ENCODE measurements around the gene PDHB. TPM values are rescaled to one million over a fixed set of nuclear protein-coding genes. Genes with fewer than 3 reads are reported as not detected.

The PDHB gene
- total and polyA plus RNA-seq, 2 of the 13 experiments (the other 11 are each of a cell fraction or from before 2014, with no cell fraction given), result 108 to 153 TPM

DNA sequence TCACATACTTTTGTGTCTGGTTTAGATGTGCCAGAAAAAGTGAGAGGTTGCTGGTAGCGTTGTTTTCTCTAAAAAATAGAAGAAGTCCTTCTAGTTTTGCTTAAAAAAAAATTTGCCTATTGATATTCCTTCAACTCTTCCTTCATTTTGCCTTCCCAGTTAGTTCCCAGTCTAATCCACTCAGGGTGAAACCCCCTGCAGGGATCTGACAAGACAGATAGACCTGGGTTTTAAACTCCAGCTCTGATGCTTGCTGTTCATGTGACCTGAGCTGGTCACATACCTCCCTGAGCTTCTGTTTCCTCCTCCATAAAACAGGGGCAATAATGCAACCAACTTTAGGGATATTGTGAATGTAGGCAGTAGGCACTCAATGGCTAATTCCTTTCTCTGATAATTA is 39.6 kb upstream of the PDHB start:
- peaks cover 72% of the 10 kb centered on the region for H3K4me1 ChIP-seq (ENCODE audit: insufficient read depth, low read length)
- intact Hi-C loops (cut with micrococcal nuclease; ENCODE audit: unreplicated experiment) (loop anchor here (5.0 kb wide), 1 partner anchor 36 kb away; no protein-coding TSS in a partner anchor), in situ Hi-C loops (cut with HindIII; ENCODE audit: extremely low pct_ligation_motif_present, low pct_unique_long_range_greater_than_20kb) (no loop called here)
- no peaks in the 10 kb centered on the region for H3K79me2 ChIP-seq (ENCODE audit: insufficient read depth, low read length)
- WGBS (ENCODE audit: low lambda C conversion rate), result 100% methylated on average over 1 of the region's 1 CpG
- no peaks in the 10 kb centered on the region for H3K27me3 ChIP-seq (ENCODE audit: control insufficient read depth in 1 of 2, insufficient read depth in 2 of 2, low read length in 2 of 2)
- H3K9ac ChIP-seq (ENCODE audit: insufficient read depth, low read depth, low read length), result no peak overlapping the region
- no peak overlapping the region for H3K27ac ChIP-seq (ENCODE audit: extremely low read length, insufficient read depth, low read length)
- no peak for DNase-seq (ENCODE audit: low spot score)
- ChIA-PET POLR2A (interaction anchor here (1.4 to 1.7 kb wide), 2 partner anchors 13 to 18 kb away, joined by 3 read pairs; partner anchors contain the start of gene KCTD6), CTCF (ENCODE audit: low intra/inter-chr PET ratio, low total read pairs) (no interaction called here)
- no peak for FAIRE-seq
- H2AFZ ChIP-seq (ENCODE audit: low read length), result no peak overlapping the region
- no peak overlapping the region for H3K4me3 ChIP-seq (replicated peaks in 1 of 3; ENCODE audit: insufficient read depth in 1 of 3, low read depth in 2 of 3, low read length in 3 of 3)
- TF ChIP-seq ZNF841 (CRISPR knock-in tag; IDR thresholded peaks at IDR 0.05; ENCODE audit: borderline replicate concordance) (no peak), ZBTB34 (CRISPR knock-in tag; IDR thresholded peaks at IDR 0.05) (no peak), ZNF430 (CRISPR knock-in tag; IDR thresholded peaks at IDR 0.05) (no peak)
- no peaks in the 10 kb centered on the region for H3K9me3 ChIP-seq (ENCODE audit: low read length)
- H3K4me2 ChIP-seq (ENCODE audit: low read depth, low read length), result no peak overlapping the region
- H4K20me1 ChIP-seq (ENCODE audit: insufficient read depth, low read length), result no peaks in the 10 kb centered on the region
- ATAC-seq, result no peak
- no peaks in the 10 kb centered on the region for H3K36me3 ChIP-seq (replicated peaks in 1 of 2; ENCODE audit: control insufficient read depth in 1 of 2, insufficient read depth in 2 of 2, low read length in 2 of 2)
- no TSS peak for BruUV-seq (replicated peaks)

GRCh38 chr3:58471025-58471887 is 37.6 kb upstream of the PDHB start:
- peak overlapping the region; percentile 8 to 58 (median 33); a peak in 3 of 6 replicates for H3K4me3 ChIP-seq (replicated peaks in 1 of 3; ENCODE audit: insufficient read depth in 1 of 3, low read depth in 2 of 3, low read length in 3 of 3)
- no TSS peak for BruUV-seq (replicated peaks)
- peak overlapping the region; percentile 84 for H3K4me2 ChIP-seq (ENCODE audit: low read depth, low read length)
- H3K36me3 ChIP-seq (replicated peaks in 1 of 2; ENCODE audit: control insufficient read depth in 1 of 2, insufficient read depth in 2 of 2, low read length in 2 of 2), result no peaks in the 10 kb centered on the region
- no peaks in the 10 kb centered on the region for H3K27me3 ChIP-seq (ENCODE audit: control insufficient read depth in 1 of 2, insufficient read depth in 2 of 2, low read length in 2 of 2)
- CTCF ChIA-PET (ENCODE audit: low intra/inter-chr PET ratio, low total read pairs), result no interaction called here
- in situ Hi-C loops (cut with HindIII; ENCODE audit: extremely low pct_ligation_motif_present, low pct_unique_long_range_greater_than_20kb), result no loop called here
- no peaks in the 10 kb centered on the region for H3K9me3 ChIP-seq (ENCODE audit: low read length)
- H3K27ac ChIP-seq (ENCODE audit: extremely low read length, insufficient read depth, low read length), result peak overlapping the region; percentile 84
- H3K79me2 ChIP-seq (ENCODE audit: insufficient read depth, low read length), result no peaks in the 10 kb centered on the region
- FAIRE-seq, result peak; percentile 100
- H3K9ac ChIP-seq (ENCODE audit: insufficient read depth, low read depth, low read length), result peak overlapping the region; percentile 62
- POLR2A ChIA-PET, result interaction anchor here (1.2 to 2.9 kb wide), 12 partner anchors 14 to 66 kb away, joined by 3 to 26 read pairs (median 10); partner anchors contain the start of genes ACOX2, KCTD6 and PDHB
- intact Hi-C loops (cut with micrococcal nuclease; ENCODE audit: unreplicated experiment), result loop anchor here (2.0 to 5.0 kb wide), 3 partner anchors 16 to 34 kb away; no protein-coding TSS in a partner anchor
- no peaks in the 10 kb centered on the region for H4K20me1 ChIP-seq (ENCODE audit: insufficient read depth, low read length)
- 0% methylated on average over 10 of the region's 10 CpGs for WGBS (ENCODE audit: low lambda C conversion rate)
- DNase-seq (ENCODE audit: low spot score), result peak; percentile 95
- peaks cover 73% of the 10 kb centered on the region for H3K4me1 ChIP-seq (ENCODE audit: insufficient read depth, low read length)
- ATAC-seq, result peak; percentile 91
- peak overlapping the region; percentile 60 for H2AFZ ChIP-seq (ENCODE audit: low read length)
- TF ChIP-seq U2AF2 (IDR thresholded peaks at IDR 0.05; ENCODE audit: low read depth, low read length), result no peak
- TF ChIP-seq, protein P1, sequence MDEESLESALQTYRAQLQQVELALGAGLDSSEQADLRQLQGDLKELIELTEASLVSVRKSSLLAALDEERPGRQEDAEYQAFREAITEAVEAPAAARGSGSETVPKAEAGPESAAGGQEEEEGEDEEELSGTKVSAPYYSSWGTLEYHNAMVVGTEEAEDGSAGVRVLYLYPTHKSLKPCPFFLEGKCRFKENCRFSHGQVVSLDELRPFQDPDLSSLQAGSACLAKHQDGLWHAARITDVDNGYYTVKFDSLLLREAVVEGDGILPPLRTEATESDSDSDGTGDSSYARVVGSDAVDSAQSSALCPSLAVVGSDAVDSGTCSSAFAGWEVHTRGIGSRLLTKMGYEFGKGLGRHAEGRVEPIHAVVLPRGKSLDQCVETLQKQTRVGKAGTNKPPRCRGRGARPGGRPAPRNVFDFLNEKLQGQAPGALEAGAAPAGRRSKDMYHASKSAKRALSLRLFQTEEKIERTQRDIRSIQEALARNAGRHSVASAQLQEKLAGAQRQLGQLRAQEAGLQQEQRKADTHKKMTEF (CRISPR knock-in tag; IDR thresholded peaks at IDR 0.05), result peak; percentile 91
- 0 out of 2 replicates have a peak, but pooled peaks have one; percentile 27 for TF ChIP-seq GABPB1 (CRISPR knock-in tag; IDR thresholded peaks at IDR 0.05)
- TF ChIP-seq ZNF619 (CRISPR knock-in tag; IDR thresholded peaks at IDR 0.05), result 0 out of 2 replicates have a peak, but pooled peaks have one; percentile 41
- TF ChIP-seq GFI1 (CRISPR knock-in tag; IDR thresholded peaks at IDR 0.05; ENCODE audit: borderline replicate concordance), result peak; percentile 100
- TF ChIP-seq, protein P2, sequence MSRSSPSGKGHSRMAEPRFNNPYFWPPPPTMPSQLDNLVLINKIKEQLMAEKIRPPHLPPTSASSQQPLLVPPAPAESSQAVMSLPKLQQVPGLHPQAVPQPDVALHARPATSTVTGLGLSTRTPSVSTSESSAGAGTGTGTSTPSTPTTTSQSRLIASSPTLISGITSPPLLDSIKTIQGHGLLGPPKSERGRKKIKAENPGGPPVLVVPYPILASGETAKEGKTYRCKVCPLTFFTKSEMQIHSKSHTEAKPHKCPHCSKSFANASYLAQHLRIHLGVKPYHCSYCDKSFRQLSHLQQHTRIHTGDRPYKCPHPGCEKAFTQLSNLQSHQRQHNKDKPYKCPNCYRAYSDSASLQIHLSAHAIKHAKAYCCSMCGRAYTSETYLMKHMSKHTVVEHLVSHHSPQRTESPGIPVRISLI (CRISPR knock-in tag; IDR thresholded peaks at IDR 0.05; ENCODE audit: borderline replicate concordance), result no peak
- TF ChIP-seq ZNF839 (CRISPR knock-in tag; IDR thresholded peaks at IDR 0.05; ENCODE audit: borderline replicate concordance), result no peak
- peak; percentile 80 for TF ChIP-seq ZSCAN29 (CRISPR knock-in tag; conservative IDR thresholded peaks at IDR 0.05)
- TF ChIP-seq SNAI1 (CRISPR knock-in tag; IDR thresholded peaks at IDR 0.05; ENCODE audit: borderline replicate concordance), result no peak; the same call in 1 of the 2 replicates

Data from HepG2 (cell line).